Peyer's patch (tissue), 4 donors: Measurements from ENCODE around the gene NPLOC4. TPM values are rescaled to one million over a fixed set of nuclear protein-coding genes. Genes with fewer than 3 reads are reported as not detected.

Experiments used
- DNase-seq, 3 donors: peaks; one replicate each; pipeline ENCODE4 v3.0.0-alpha.2; 2017 to 2019
- H3K27ac ChIP-seq, 4 donors: fragments of 200-600 bp; sonication (generic); one replicate each; pipeline ENCODE4 v1.5.1; 2016 to 2019
- H3K27me3 ChIP-seq, 2 donors: fragments of 200-600 bp; sonication (generic); one replicate each; pipeline ENCODE4 v1.5.1; 2019
- H3K36me3 ChIP-seq, 3 donors: fragments of 200-600 bp; sonication (generic); one replicate each; pipeline ENCODE4 v1.5.1; 2016 to 2019
- H3K4me1 ChIP-seq, 4 donors: fragments of 200-600 bp; sonication (generic); one replicate each; pipeline ENCODE4 v1.5.1; 2016 to 2019
- H3K4me3 ChIP-seq, 4 donors: fragments of 200-600 bp; sonication (generic); 1 replicate in 3 of 4; 2 replicates in 1 of 4; pipeline ENCODE4 v1.5.1; 2016 to 2019; ENCODE audit warnings: mild to moderate bottlenecking in 1 of 4
- H3K9me3 ChIP-seq, 4 donors: fragments of 200-600 bp; sonication (generic); one replicate each; pipeline ENCODE4 v1.5.1; 2016 to 2019; ENCODE audit warnings: mild to moderate bottlenecking in 1 of 4
- POLR2A ChIP-seq, 2 donors: fragments of 450-650 bp; IDR thresholded peaks; one replicate each; pipeline ENCODE4 v1.5.1; 2017; ENCODE audit warnings: antibody characterized with exemption in 2 of 2, mild to moderate bottlenecking in 2 of 2, moderate library complexity in 2 of 2
- total RNA-seq, 4 donors: library from RNA; depleted of rRNA; stranded (reverse); fragments of >200 nt; gene quantifications; one replicate each; pipeline ENCODE4 v1.1.0, GENCODE V29; 2016
- TF ChIP-seq, protein P1 (sequence below), 6 experiments: fragments of 450-650 bp in 4 of 6; fragments of 200-600 bp in 2 of 6; sonication (generic) in 1 of 6; IDR thresholded peaks; one replicate each; pipeline ENCODE4 v1.5.1; 2017 to 2019; ENCODE audit warnings: antibody characterized with exemption in 6 of 6, mild to moderate bottlenecking in 3 of 6, moderate library complexity in 1 of 6

The NPLOC4 gene
- total RNA-seq, 4 donors from 2014 or later = 77.2 to 911 (median 122) TPM

DNA sequence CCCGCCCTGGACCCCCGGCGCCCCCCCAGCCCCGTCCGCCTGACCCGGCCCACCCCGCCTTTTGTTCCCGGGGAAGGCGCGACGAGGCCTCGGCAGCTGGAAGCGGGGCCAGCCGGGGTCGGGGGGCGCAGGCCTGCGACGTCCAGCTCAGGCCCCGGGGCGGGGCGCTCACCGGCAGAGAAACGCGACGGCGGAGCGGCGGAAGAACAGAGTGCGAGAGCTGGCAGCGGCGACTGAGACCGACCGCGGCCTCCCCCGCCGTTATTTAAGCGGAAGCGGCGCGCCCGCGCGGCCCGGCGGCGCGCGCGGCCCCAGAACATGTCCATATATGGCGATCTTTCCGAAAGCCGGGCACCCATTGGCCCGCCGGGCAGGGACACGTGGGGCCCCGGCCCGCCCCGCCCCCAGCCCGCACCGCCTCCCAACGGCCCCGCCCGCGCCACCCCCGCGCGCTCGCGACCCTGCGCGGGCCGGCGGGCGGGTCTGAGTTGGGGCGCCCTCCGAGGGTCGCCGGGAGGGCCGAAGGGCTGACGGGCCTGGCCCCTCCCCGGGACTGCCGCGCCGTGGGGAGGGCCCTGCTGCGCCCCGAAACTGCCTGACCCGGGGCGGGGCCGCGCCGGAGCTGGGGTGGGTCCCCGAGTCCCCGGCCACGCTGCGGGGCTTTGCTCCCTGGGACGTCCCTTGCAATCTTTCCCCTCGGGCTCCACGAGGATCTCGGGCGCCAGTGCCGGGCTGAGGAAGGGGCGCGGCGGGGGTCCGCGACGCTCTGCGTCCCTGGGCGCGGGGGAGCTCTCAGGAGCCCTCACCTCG is 124.1 kb downstream of the NPLOC4 start, which contains the start of gene ACTG1:
Gene ACTG1 (minus strand): TSS at position 238 of the 810 bp plus-strand sequence. CDS start 445 bp downstream, outside the sequence.
- Histone ChIP-seq H3K27me3 (no peaks in the 10 kb centered on the region), H3K27ac (peak within 1 kb of the TSS; percentile 98 to 100 (median 100)), H3K36me3 (peaks cover 0 to 39% (median 0%) of the 10 kb centered on the region in 3 donors), H3K4me3 (peak within 1 kb of the TSS; percentile 71 to 99 (median 90)), H3K4me1 (peaks cover 0 to 37% (median 20%) of the 10 kb centered on the region in 4 donors), H3K9me3 (no peaks in the 10 kb centered on the region)
- TF ChIP-seq, protein P1, sequence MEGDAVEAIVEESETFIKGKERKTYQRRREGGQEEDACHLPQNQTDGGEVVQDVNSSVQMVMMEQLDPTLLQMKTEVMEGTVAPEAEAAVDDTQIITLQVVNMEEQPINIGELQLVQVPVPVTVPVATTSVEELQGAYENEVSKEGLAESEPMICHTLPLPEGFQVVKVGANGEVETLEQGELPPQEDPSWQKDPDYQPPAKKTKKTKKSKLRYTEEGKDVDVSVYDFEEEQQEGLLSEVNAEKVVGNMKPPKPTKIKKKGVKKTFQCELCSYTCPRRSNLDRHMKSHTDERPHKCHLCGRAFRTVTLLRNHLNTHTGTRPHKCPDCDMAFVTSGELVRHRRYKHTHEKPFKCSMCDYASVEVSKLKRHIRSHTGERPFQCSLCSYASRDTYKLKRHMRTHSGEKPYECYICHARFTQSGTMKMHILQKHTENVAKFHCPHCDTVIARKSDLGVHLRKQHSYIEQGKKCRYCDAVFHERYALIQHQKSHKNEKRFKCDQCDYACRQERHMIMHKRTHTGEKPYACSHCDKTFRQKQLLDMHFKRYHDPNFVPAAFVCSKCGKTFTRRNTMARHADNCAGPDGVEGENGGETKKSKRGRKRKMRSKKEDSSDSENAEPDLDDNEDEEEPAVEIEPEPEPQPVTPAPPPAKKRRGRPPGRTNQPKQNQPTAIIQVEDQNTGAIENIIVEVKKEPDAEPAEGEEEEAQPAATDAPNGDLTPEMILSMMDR (IDR thresholded peaks at IDR 0.05) = no peak
- peak; percentile 99 for TF ChIP-seq POLR2A (IDR thresholded peaks at IDR 0.05)
- peak; percentile 91 to 96 (median 95) for DNase-seq

DNA sequence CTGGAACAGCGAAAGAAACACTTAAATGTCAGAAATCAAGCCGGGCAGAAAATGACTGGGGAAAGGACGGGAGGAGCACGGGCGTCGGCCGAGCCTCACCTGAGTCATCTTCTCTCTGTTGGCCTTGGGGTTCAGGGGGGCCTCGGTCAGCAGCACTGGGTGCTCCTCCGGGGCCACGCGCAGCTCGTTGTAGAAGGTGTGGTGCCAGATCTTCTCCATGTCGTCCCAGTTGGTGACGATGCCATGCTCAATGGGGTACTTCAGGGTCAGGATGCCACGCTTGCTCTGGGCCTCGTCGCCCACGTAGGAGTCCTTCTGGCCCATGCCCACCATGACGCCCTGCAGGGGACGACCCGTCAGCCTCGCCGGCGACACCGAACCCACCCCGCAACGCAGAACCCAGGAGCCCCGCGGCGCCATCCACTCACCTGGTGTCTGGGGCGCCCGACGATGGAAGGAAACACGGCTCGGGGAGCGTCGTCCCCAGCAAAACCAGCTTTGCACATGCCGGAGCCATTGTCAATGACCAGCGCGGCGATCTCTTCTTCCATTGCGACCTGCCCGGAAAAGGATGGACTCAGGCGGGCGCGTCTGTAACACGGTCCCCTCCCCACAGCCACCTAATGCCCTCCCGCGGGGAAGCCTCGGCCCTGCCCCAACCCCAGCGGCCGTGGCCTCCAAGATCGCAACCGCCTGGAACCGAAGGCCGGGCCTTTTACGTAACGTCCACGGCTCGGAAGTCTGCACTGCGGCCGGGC is 124.9 kb downstream of the NPLOC4 start:
- H3K4me1 ChIP-seq = peaks cover 0 to 29% (median 18%) of the 10 kb centered on the region in 4 donors
- peak overlapping the region; percentile 71 to 99 (median 90) for H3K4me3 ChIP-seq
- H3K9me3 ChIP-seq = no peaks in the 10 kb centered on the region
- no peaks in the 10 kb centered on the region for H3K27me3 ChIP-seq
- peak overlapping the region; percentile 98 to 100 (median 100) for H3K27ac ChIP-seq
- DNase-seq = peak in 2 of 3 donors; percentile 63 to 66
- no peak for TF ChIP-seq POLR2A (IDR thresholded peaks at IDR 0.05)
- TF ChIP-seq, protein P1 (IDR thresholded peaks at IDR 0.05) = no peak
- H3K36me3 ChIP-seq = peaks cover 0 to 39% (median 0%) of the 10 kb centered on the region in 3 donors

DNA sequence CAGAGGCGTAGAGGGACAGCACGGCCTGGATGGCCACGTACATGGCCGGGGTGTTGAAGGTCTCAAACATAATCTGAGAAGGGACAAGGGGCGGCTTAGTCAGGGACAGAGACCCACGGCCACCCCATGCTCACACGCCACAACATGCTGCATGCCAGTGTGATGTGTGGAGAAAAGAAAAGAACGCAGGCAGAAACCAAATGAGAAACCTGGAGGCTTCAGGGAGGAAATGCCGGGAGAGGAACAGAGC is 125.4 kb downstream of the NPLOC4 start:
- TF ChIP-seq POLR2A (IDR thresholded peaks at IDR 0.05) = no peak
- TF ChIP-seq, protein P1 (IDR thresholded peaks at IDR 0.05) = no peak
- Histone ChIP-seq H3K4me1 (peaks cover 0 to 24% (median 13%) of the 10 kb centered on the region in 4 donors), H3K27me3 (no peaks in the 10 kb centered on the region), H3K36me3 (peaks cover 0 to 39% (median 0%) of the 10 kb centered on the region in 3 donors), H3K27ac (peak overlapping the region; percentile 98 to 100 (median 100)), H3K4me3 (peak overlapping the region; percentile 71 to 99 (median 90)), H3K9me3 (no peaks in the 10 kb centered on the region)
- DNase-seq = no peak

DNA sequence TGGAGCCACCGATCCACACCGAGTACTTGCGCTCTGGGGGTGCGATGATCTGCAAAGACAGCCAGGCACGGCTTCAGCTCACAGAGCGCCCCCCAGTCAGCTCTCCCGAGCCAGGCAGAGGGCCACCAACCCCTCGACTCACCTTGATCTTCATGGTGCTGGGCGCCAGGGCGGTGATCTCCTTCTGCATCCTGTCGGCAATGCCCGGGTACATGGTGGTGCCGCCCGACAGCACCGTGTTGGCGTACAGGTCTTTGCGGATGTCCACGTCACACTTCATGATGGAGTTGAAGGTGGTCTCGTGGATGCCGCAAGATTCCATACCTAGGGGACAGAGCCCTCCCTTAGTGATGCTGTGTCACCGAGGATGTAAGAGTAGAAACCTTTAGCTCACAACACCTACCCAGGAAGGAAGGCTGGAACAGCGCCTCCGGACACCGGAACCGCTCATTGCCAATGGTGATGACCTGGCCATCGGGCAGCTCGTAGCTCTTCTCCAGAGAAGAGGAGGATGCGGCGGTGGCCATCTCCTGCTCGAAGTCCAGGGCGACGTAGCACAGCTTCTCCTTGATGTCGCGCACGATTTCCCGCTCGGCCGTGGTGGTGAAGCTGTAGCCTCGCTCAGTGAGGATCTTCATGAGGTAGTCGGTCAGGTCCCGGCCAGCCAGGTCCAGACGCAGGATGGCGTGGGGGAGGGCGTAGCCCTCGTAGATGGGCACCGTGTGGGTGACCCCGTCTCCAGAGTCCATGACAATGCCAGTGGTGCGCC is 125.9 kb downstream of the NPLOC4 start:
- H3K9me3 ChIP-seq = no peaks in the 10 kb centered on the region
- H3K27ac ChIP-seq = peak overlapping the region; percentile 98 to 100 (median 100)
- peak; percentile 58 to 68 (median 64) for DNase-seq
- peak overlapping the region; percentile 71 to 99 (median 90) for H3K4me3 ChIP-seq
- H3K27me3 ChIP-seq = no peaks in the 10 kb centered on the region
- TF ChIP-seq POLR2A (IDR thresholded peaks at IDR 0.05) = no peak
- TF ChIP-seq, protein P1 (IDR thresholded peaks at IDR 0.05) = no peak
- peaks cover 0 to 19% (median 10%) of the 10 kb centered on the region in 4 donors for H3K4me1 ChIP-seq
- peaks cover 0 to 39% (median 0%) of the 10 kb centered on the region in 3 donors for H3K36me3 ChIP-seq
